Astrocyte of the cerebellum (primary cell): ENCODE measurements around the gene C1orf198.
A peak's percentile ranks its signal among the peaks of the same experiment; 100 is the strongest.

Source experiments
- DNase-seq: peaks from one replicate; pipeline ENCODE4 v3.0.0-alpha.2; 2011; ENCODE audit warnings: low read depth
- H3K4me3 ChIP-seq: 2 replicates; pipeline ENCODE4 v1.5.1; 2011; ENCODE audit warnings: mild to moderate bottlenecking, low read depth, low read length, moderate library complexity
- in situ Hi-C: cut with HindIII; loops from 2 replicates; pipeline ENCODE4 v1.10.0; 2017; ENCODE audit warnings: low sequenced_read_pairs
- TF ChIP-seq, protein P1 (sequence below): IDR thresholded peaks from 2 replicates; pipeline ENCODE4 v1.5.1; 2012; ENCODE audit warnings: low read length, low read depth, moderate library complexity, mild to moderate bottlenecking; ENCODE audit errors: missing control alignments

Gene C1orf198

DNA sequence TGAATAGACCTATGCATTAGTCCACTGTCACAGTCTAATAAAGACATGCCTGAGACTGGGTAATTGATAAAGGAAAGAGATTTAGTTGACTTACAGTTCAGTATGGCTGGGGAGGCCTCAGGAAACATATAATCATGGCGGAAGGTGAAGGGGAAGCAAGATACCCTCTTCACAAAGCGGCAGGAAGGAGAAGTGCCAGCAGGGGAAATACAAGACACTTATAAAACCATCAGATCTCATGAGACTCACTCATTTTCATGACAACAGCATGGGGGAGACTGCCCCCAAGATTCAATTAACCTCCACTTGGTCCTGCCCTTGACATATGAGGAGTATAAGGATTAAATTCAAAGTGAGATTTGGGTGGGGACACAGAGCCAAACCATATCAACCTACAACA is 61.8 kb downstream of the C1orf198 start:
- TF ChIP-seq, protein P1, sequence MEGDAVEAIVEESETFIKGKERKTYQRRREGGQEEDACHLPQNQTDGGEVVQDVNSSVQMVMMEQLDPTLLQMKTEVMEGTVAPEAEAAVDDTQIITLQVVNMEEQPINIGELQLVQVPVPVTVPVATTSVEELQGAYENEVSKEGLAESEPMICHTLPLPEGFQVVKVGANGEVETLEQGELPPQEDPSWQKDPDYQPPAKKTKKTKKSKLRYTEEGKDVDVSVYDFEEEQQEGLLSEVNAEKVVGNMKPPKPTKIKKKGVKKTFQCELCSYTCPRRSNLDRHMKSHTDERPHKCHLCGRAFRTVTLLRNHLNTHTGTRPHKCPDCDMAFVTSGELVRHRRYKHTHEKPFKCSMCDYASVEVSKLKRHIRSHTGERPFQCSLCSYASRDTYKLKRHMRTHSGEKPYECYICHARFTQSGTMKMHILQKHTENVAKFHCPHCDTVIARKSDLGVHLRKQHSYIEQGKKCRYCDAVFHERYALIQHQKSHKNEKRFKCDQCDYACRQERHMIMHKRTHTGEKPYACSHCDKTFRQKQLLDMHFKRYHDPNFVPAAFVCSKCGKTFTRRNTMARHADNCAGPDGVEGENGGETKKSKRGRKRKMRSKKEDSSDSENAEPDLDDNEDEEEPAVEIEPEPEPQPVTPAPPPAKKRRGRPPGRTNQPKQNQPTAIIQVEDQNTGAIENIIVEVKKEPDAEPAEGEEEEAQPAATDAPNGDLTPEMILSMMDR = no peak
- no peak for DNase-seq
- H3K4me3 ChIP-seq = no peak overlapping the region
- in situ Hi-C loops = no loop called here

- TF ChIP-seq, protein P1 = no peak
- in situ Hi-C loops = no loop called here
- H3K4me3 ChIP-seq = no peak overlapping the region
- no peak for DNase-seq
Measured at GRCh38 chr1:230804396-230804795, 63.9 kb downstream of the C1orf198 start.

- H3K4me3 ChIP-seq = no peak overlapping the region
- DNase-seq = no peak
- in situ Hi-C loops = no loop called here
- TF ChIP-seq, protein P1 = no peak
Measured at GRCh38 chr1:230800891-230801840, 67.2 kb downstream of the C1orf198 start.

DNA sequence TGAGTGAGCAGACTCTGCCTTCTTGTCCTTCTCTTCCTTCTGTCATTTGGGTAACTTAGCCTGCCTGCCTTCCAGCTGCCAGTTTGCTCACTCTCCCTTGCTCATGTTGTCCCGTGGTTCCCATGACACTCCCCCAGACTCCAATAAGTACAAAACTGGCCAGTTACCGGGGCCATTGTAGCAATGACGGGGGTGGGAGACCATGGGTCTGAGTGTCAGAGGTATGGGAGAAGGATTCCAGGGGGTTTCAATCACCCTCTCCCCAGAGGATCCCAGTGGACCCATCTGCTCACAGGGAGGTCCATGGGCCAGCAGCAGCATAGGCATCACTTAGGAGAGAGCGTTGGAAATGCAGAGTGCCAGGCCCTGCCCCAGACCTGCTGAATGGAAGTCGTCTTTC is 69.8 kb downstream of the C1orf198 start:
- H3K4me3 ChIP-seq = no peak overlapping the region
- DNase-seq = no peak
- TF ChIP-seq, protein P1 = no peak
- in situ Hi-C loops = loop anchor here (25.0 kb wide), 1 partner anchor 414 kb away; no protein-coding TSS in a partner anchor

DNA sequence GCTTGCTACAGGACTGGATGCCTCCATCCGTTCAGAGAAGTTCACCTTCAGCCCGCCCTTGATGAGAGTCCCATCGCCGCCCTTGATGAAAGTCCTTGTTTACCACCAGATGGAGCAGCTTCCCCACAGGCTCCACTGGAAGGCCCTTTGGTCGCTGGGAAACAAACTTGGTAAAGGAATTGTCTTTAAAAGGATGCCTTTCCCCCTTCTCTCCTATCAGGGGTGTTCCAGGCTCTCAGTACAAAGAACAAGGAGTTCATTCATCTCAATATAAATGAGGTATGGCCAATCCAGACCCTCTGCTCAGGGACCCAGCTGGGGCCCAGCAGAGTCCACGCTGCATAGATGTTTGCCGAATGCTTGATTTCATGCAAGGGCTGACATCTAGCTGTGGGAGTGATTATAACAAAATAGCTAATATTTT is 70.4 kb downstream of the C1orf198 start:
- peak; percentile 70 for DNase-seq
- TF ChIP-seq, protein P1 = peak; percentile 87
- no peak overlapping the region for H3K4me3 ChIP-seq
- in situ Hi-C loops = loop anchor here (25.0 kb wide), 1 partner anchor 414 kb away; no protein-coding TSS in a partner anchor

- no peak for DNase-seq
- no peak overlapping the region for H3K4me3 ChIP-seq
- in situ Hi-C loops = loop anchor here (25.0 kb wide), 1 partner anchor 415 kb away; no protein-coding TSS in a partner anchor
- TF ChIP-seq, protein P1 = no peak
Measured at GRCh38 chr1:230797376-230797920, 70.9 kb downstream of the C1orf198 start.
